Thyroid gland (tissue), 4 donors: Measurements from ENCODE around the gene ARL14EP.

Source experiments
- CTCF ChIP-seq, 6 experiments: fragments of 200-600 bp in 3 of 6; fragments of 450-650 bp in 3 of 6; sonication (generic) in 3 of 6; IDR thresholded peaks; one replicate each; pipeline ENCODE4 v1.5.1; 2016 to 2019; ENCODE audit warnings: antibody characterized with exemption in 6 of 6, mild to moderate bottlenecking in 2 of 6, inconsistent platforms in 1 of 6, moderate library complexity in 1 of 6
- POLR2A ChIP-seq, 2 donors: fragments of 450-650 bp; IDR thresholded peaks; one replicate each; pipeline ENCODE4 v1.6.1; 2017; ENCODE audit warnings: antibody characterized with exemption in 2 of 2, mild to moderate bottlenecking in 2 of 2, moderate library complexity in 1 of 2

- TF ChIP-seq CTCF (IDR thresholded peaks at IDR 0.05) = no peak
- TF ChIP-seq POLR2A (IDR thresholded peaks at IDR 0.05) = no peak
These were observed 9.3 kb upstream of the ARL14EP start for GRCh38 chr11:30313580-30313979.
